PC-3 (cell line): ENCODE results near the gene SLC25A34.

Experiments
- EZH2 ChIP-seq: fragments of 300-600 bp; sonication (generic); IDR thresholded peaks from one replicate; pipeline ENCODE4 v1.6.1; 2017; ENCODE audit warnings: antibody characterized with exemption, mild to moderate bottlenecking, low read length; ENCODE audit not compliant: unreplicated experiment
- TF ChIP-seq, protein P1 (sequence below): fragments of 300-600 bp; sonication (generic); conservative IDR thresholded peaks from 2 replicates; pipeline ENCODE4 v1.5.1; 2017; ENCODE audit warnings: antibody characterized with exemption, low read depth, mild to moderate bottlenecking, low read length

DNA sequence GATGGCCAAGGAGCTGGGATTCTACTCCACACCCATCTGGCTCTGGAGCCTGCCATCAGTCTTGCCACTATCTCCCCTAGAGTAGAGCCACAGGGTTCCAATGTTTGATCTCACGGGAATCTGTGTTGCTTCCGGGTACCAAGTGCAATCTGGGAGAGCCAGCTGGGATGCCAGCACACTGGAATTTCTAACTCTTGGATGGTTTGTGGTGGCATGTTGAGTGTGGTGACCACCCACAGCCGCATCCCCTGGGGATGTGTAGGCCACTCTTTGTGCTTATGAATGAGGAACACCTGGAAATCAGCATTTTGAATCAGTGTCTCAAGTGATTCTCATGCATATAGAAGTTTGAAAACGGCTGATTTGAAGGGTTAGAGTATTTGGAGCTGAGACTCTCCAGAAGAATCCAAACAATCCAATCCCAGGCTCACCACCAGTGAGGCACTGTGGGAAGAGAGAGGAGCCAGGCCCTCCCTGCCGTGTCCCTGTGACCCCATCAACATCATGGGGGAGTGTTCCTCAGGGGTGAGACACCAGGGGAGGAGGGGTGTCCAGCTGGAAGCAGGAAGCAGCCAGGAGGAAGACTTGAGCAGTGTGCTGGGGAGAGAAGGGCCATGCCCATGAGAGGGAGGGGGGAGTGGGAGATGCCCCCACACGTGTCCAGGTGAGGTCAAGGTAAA lies 35.9 kb downstream of the SLC25A34 start:
- TF ChIP-seq, protein P1, sequence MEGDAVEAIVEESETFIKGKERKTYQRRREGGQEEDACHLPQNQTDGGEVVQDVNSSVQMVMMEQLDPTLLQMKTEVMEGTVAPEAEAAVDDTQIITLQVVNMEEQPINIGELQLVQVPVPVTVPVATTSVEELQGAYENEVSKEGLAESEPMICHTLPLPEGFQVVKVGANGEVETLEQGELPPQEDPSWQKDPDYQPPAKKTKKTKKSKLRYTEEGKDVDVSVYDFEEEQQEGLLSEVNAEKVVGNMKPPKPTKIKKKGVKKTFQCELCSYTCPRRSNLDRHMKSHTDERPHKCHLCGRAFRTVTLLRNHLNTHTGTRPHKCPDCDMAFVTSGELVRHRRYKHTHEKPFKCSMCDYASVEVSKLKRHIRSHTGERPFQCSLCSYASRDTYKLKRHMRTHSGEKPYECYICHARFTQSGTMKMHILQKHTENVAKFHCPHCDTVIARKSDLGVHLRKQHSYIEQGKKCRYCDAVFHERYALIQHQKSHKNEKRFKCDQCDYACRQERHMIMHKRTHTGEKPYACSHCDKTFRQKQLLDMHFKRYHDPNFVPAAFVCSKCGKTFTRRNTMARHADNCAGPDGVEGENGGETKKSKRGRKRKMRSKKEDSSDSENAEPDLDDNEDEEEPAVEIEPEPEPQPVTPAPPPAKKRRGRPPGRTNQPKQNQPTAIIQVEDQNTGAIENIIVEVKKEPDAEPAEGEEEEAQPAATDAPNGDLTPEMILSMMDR: no peak
- TF ChIP-seq EZH2: no peak
